ENCODE data around the gene FBLN2.
"Not testable (repeated sequence)": the region's sequence is repeated elsewhere in the genome, so short reads cannot be mapped to it uniquely, and the experiment has no call there.

The FBLN2 gene
- 0 to 0.07 reads per million in 2 donors for total RNA-seq

- no peak for DNase-seq
Measured at GRCh38 chr3:13548696-13549622, at the start of gene FBLN2. Gene FBLN2 (plus strand): TSS chr3:13549125. CDS start chr3:13570356, 21,231 bp downstream.

GRCh38 chr3:13499246-13499645 is 49.7 kb upstream of the FBLN2 start:
- not testable (repeated sequence) for DNase-seq

- no peak for DNase-seq
Measured at GRCh38 chr3:13500133-13500885, 48.6 kb upstream of the FBLN2 start.

- DNase-seq = no peak
Measured at GRCh38 chr3:13501056-13501455, 47.9 kb upstream of the FBLN2 start.

- DNase-seq = no peak
Measured at GRCh38 chr3:13501521-13501920, 47.4 kb upstream of the FBLN2 start.

- DNase-seq = no peak
Measured at GRCh38 chr3:13501958-13502790, 46.8 kb upstream of the FBLN2 start.

- no peak for DNase-seq
Measured at GRCh38 chr3:13502791-13503060, 46.2 kb upstream of the FBLN2 start.

GRCh38 chr3:13504161-13504831 is 44.6 kb upstream of the FBLN2 start:
- no peak for DNase-seq

- no peak for DNase-seq
Measured at GRCh38 chr3:13505147-13506130, 43.5 kb upstream of the FBLN2 start.

- no peak for DNase-seq
Measured at GRCh38 chr3:13506239-13506638, 42.7 kb upstream of the FBLN2 start.

GRCh38 chr3:13506680-13507079 is 42.2 kb upstream of the FBLN2 start:
- no peak for DNase-seq

- DNase-seq = no peak
Measured at GRCh38 chr3:13507247-13507569, 41.7 kb upstream of the FBLN2 start.

GRCh38 chr3:13507570-13508339 is 41.2 kb upstream of the FBLN2 start:
- DNase-seq = no peak

GRCh38 chr3:13508496-13508895 is 40.4 kb upstream of the FBLN2 start:
- DNase-seq = no peak

- no peak for DNase-seq
Measured at GRCh38 chr3:13509059-13509815, 39.7 kb upstream of the FBLN2 start.

- DNase-seq = no peak
Measured at GRCh38 chr3:13509816-13510192, 39.1 kb upstream of the FBLN2 start.

- no peak for DNase-seq
Measured at GRCh38 chr3:13512451-13512850, 36.5 kb upstream of the FBLN2 start.

- no peak for DNase-seq
Measured at GRCh38 chr3:13513051-13513912, 35.6 kb upstream of the FBLN2 start.
